Activated CD4-positive, alpha-beta memory T cell treated with anti-CD3 and anti-CD28 coated beads, Interleukin-2, amount 10 ng/mL, durations not matched to agents 7 days and 5 days (primary cell): Measurements from ENCODE around the gene IL2. TPM values are rescaled to one million over a fixed set of nuclear protein-coding genes. Genes with fewer than 3 reads are reported as not detected.

Experiments
- CTCF ChIA-PET: fragments of 350-600 bp; sonication (Branson Sonifier 250); formaldehyde crosslinking; loops from one replicate; lab custom pipeline; 2021; ENCODE audit warnings: antibody characterized with exemption, inconsistent platforms; lab: Charles Lee
- POLR2A ChIA-PET: fragments of 350-600 bp; sonication (Branson Sonifier 250); formaldehyde crosslinking; loops from one replicate; lab custom pipeline; 2021; ENCODE audit warnings: antibody characterized with exemption; lab: Charles Lee
- DNase-seq: peaks from one replicate; pipeline ENCODE4 v3.0.0-alpha.2; 2020
- H3K27ac Mint-ChIP-seq: one replicate; pipeline ENCODE4 v1.8.0; 2021; ENCODE audit warnings: mild to moderate bottlenecking, mixed read lengths
- H3K27me3 Mint-ChIP-seq: one replicate; pipeline ENCODE4 v1.8.0; 2021; ENCODE audit warnings: mixed read lengths
- H3K36me3 Mint-ChIP-seq: one replicate; pipeline ENCODE4 v1.8.0; 2021; ENCODE audit warnings: low read depth, mixed read lengths
- H3K4me1 Mint-ChIP-seq: one replicate; pipeline ENCODE4 v1.8.0; 2021; ENCODE audit warnings: mixed read lengths
- H3K4me3 Mint-ChIP-seq: one replicate; pipeline ENCODE4 v1.8.0; 2021; ENCODE audit warnings: mild to moderate bottlenecking, mixed read lengths
- H3K9me3 Mint-ChIP-seq: one replicate; pipeline ENCODE4 v1.8.0; 2021; ENCODE audit warnings: mixed read lengths
- total RNA-seq, 2 experiments: library from RNA; stranded (reverse); gene quantifications; one replicate each; pipeline ENCODE4 v1.2.3, GENCODE V29; 2021

The IL2 gene
- total RNA-seq, 2 experiments from 2014 or later, result 0.85 to 2.1 TPM

- H3K27me3 Mint-ChIP-seq, result no peaks in the 10 kb centered on the region
- ChIA-PET POLR2A (interaction anchor here (0.8 to 1.3 kb wide), 3 partner anchors 9 to 119 kb away, joined by 3 to 4 read pairs (median 3); no protein-coding TSS in a partner anchor), CTCF (interaction anchor here (0.7 to 1.9 kb wide), 4 partner anchors 8 to 119 kb away, joined by 4 to 10 read pairs (median 4); no protein-coding TSS in a partner anchor)
- H3K4me1 Mint-ChIP-seq, result peaks cover 45% of the 10 kb centered on the region
- H3K36me3 Mint-ChIP-seq, result peaks cover 8% of the 10 kb centered on the region
- peak; percentile 61 for DNase-seq
- peak overlapping the region; percentile 67 for H3K27ac Mint-ChIP-seq
- peak overlapping the region; percentile 69 for H3K4me3 Mint-ChIP-seq
- H3K9me3 Mint-ChIP-seq, result peaks cover 4% of the 10 kb centered on the region
Measured at GRCh38 chr4:122458625-122459024, 2.1 kb upstream of the IL2 start.

GRCh38 chr4:122453384-122453995, 3.0 kb downstream of the IL2 start:
- Mint-ChIP-seq H3K27me3 (peaks cover 1% of the 10 kb centered on the region), H3K4me3 (no peak overlapping the region), H3K36me3 (no peaks in the 10 kb centered on the region), H3K4me1 (peaks cover 43% of the 10 kb centered on the region), H3K27ac (peak overlapping the region; percentile 20), H3K9me3 (no peaks in the 10 kb centered on the region)
- POLR2A ChIA-PET, result no interaction called here
- DNase-seq, result no peak
- CTCF ChIA-PET, result interaction anchor here (0.6 to 1.2 kb wide), 2 partner anchors 124 to 253 kb away, joined by 3 to 6 read pairs; no protein-coding TSS in a partner anchor

- peaks cover 19% of the 10 kb centered on the region for H3K4me1 Mint-ChIP-seq
- H3K36me3 Mint-ChIP-seq, result no peaks in the 10 kb centered on the region
- ChIA-PET POLR2A (no interaction called here), CTCF (interaction anchor here (1.1 kb wide), 1 partner anchor 127 kb away, joined by 3 read pairs; no protein-coding TSS in a partner anchor)
- no peak for DNase-seq
- peaks cover 1% of the 10 kb centered on the region for H3K27me3 Mint-ChIP-seq
- no peak overlapping the region for H3K27ac Mint-ChIP-seq
- no peak overlapping the region for H3K4me3 Mint-ChIP-seq
- H3K9me3 Mint-ChIP-seq, result peaks cover 2% of the 10 kb centered on the region
Measured at GRCh38 chr4:122450847-122451246, 5.7 kb downstream of the IL2 start.

- H3K27me3 Mint-ChIP-seq, result no peaks in the 10 kb centered on the region
- CTCF ChIA-PET, result interaction anchor here (0.6 kb wide), 1 partner anchor 488 kb away, joined by 4 read pairs; no protein-coding TSS in a partner anchor
- H3K4me1 Mint-ChIP-seq, result peaks cover 4% of the 10 kb centered on the region
- no peak for DNase-seq
- H3K4me3 Mint-ChIP-seq, result no peak overlapping the region
- no peaks in the 10 kb centered on the region for H3K36me3 Mint-ChIP-seq
- no peaks in the 10 kb centered on the region for H3K9me3 Mint-ChIP-seq
- POLR2A ChIA-PET, result no interaction called here
- H3K27ac Mint-ChIP-seq, result no peak overlapping the region
Measured at GRCh38 chr4:122434285-122434684, 22.2 kb downstream of the IL2 start.

GRCh38 chr4:122431351-122431750, 25.2 kb downstream of the IL2 start:
- Mint-ChIP-seq H3K9me3 (no peaks in the 10 kb centered on the region), H3K27me3 (no peaks in the 10 kb centered on the region), H3K4me1 (peaks cover 4% of the 10 kb centered on the region), H3K36me3 (no peaks in the 10 kb centered on the region), H3K4me3 (no peak overlapping the region), H3K27ac (no peak overlapping the region)
- ChIA-PET POLR2A (no interaction called here), CTCF (no interaction called here)
- no peak for DNase-seq

- Mint-ChIP-seq H3K4me1 (no peaks in the 10 kb centered on the region), H3K9me3 (no peaks in the 10 kb centered on the region), H3K27me3 (no peaks in the 10 kb centered on the region), H3K27ac (no peak overlapping the region), H3K36me3 (no peaks in the 10 kb centered on the region), H3K4me3 (no peak overlapping the region)
- DNase-seq, result no peak
- ChIA-PET POLR2A (no interaction called here), CTCF (no interaction called here)
Measured at GRCh38 chr4:122423246-122423645, 33.3 kb downstream of the IL2 start.

- POLR2A ChIA-PET, result no interaction called here
- H3K36me3 Mint-ChIP-seq, result no peaks in the 10 kb centered on the region
- no peaks in the 10 kb centered on the region for H3K4me1 Mint-ChIP-seq
- no peaks in the 10 kb centered on the region for H3K9me3 Mint-ChIP-seq
- CTCF ChIA-PET, result no interaction called here
- H3K4me3 Mint-ChIP-seq, result no peak overlapping the region
- no peak overlapping the region for H3K27ac Mint-ChIP-seq
- DNase-seq, result no peak
- H3K27me3 Mint-ChIP-seq, result no peaks in the 10 kb centered on the region
Measured at GRCh38 chr4:122412547-122412946, 44.0 kb downstream of the IL2 start.

GRCh38 chr4:122403861-122404260, 52.7 kb downstream of the IL2 start:
- no peak overlapping the region for H3K4me3 Mint-ChIP-seq
- H3K4me1 Mint-ChIP-seq, result no peaks in the 10 kb centered on the region

More at GRCh38 chr4:122403861-122404260, 52.7 kb downstream of the IL2 start:
- no peak for DNase-seq
- Mint-ChIP-seq H3K27me3 (no peaks in the 10 kb centered on the region), H3K36me3 (no peaks in the 10 kb centered on the region), H3K9me3 (no peaks in the 10 kb centered on the region), H3K27ac (no peak overlapping the region)
- ChIA-PET POLR2A (no interaction called here), CTCF (no interaction called here)

Other genes starting within 250 kb of the IL2 start
- not detected for gene ADAD1, start 77.7 kb downstream of the IL2 start, total RNA-seq
- gene IL21, start 164.3 kb upstream of the IL2 start, total RNA-seq, result 1 to 10 TPM; 2.8 to 3.1 TPM